WTC11 (cell line): ENCODE measurements around the gene PTPN4.

Experiments
- CREM ChIP-seq: sonication (generic); formaldehyde crosslinking; IDR thresholded peaks from 2 replicates; pipeline ENCODE4 v1.8.1; 2022; ENCODE audit warnings: mild to moderate bottlenecking, missing genetic modification reagents, moderate library complexity
- HMGA2 ChIP-seq: fragments of 250-450 bp; sonication (Bioruptor Pico); IDR thresholded peaks from 2 replicates; pipeline ENCODE4 v1.4.0; 2021; ENCODE audit warnings: mild to moderate bottlenecking, moderate library complexity
- NFATC4 ChIP-seq: fragments of 250-450 bp; sonication (Bioruptor Pico); IDR thresholded peaks from 2 replicates; pipeline ENCODE4 v1.9.0; 2021; ENCODE audit warnings: mild to moderate bottlenecking
- NFYB ChIP-seq: sonication (generic); formaldehyde crosslinking; conservative IDR thresholded peaks from 2 replicates; pipeline ENCODE4 v1.8.0; 2022; ENCODE audit warnings: low read depth, missing genetic modification reagents
- TP53 ChIP-seq: sonication (generic); formaldehyde crosslinking; IDR thresholded peaks from 2 replicates; pipeline ENCODE4 v1.8.1; 2023; ENCODE audit warnings: mild to moderate bottlenecking, missing genetic modification reagents
- TF ChIP-seq, protein P1 (sequence below): sonication (generic); formaldehyde crosslinking; IDR thresholded peaks from 2 replicates; pipeline ENCODE4 v1.8.0; 2022; ENCODE audit warnings: mild to moderate bottlenecking, missing genetic modification reagents
- TF ChIP-seq, protein P2 (sequence below): fragments of 200-600 bp; IDR thresholded peaks from 2 replicates; pipeline ENCODE4 v1.8.0; 2022; ENCODE audit warnings: antibody characterized with exemption
- TF ChIP-seq, protein P3 (sequence below): fragments of 250-450 bp; sonication (Bioruptor Pico); IDR thresholded peaks from 2 replicates; pipeline ENCODE4 v1.8.0; 2021; ENCODE audit warnings: mild to moderate bottlenecking
- TF ChIP-seq, protein P4 (sequence below): sonication (generic); formaldehyde crosslinking; IDR thresholded peaks from 2 replicates; pipeline ENCODE4 v1.8.1; 2023; ENCODE audit warnings: mild to moderate bottlenecking, missing genetic modification reagents, borderline replicate concordance

DNA sequence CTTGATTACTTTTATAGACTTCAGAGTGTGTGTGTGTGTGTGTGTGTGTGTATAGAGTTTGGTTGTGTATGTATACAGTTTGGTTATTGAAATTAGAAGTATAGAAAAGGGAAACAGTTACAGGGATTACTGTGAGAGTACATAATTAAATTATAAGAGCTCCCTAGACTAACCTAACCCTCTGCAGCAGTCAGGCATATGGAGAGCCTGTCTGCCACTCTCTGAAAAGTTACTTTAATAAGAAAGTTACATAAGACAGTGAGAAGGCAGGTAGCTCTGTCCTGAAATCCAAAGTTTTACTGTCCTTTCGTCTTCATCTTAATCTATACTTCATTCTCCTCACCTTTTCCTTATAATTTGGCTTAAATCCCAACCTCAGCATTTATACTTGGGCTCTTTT, 181.7 kb downstream of the PTPN4 start:
- TF ChIP-seq CREM (CRISPR knock-in tag) (no peak), TP53 (CRISPR knock-in tag) (no peak), NFYB (CRISPR knock-in tag) (no peak), HMGA2 (CRISPR knock-in tag) (no peak), NFATC4 (CRISPR knock-in tag) (no peak)
- TF ChIP-seq, protein P1, sequence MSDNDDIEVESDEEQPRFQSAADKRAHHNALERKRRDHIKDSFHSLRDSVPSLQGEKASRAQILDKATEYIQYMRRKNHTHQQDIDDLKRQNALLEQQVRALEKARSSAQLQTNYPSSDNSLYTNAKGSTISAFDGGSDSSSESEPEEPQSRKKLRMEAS (CRISPR knock-in tag): no peak
- TF ChIP-seq, protein P2, sequence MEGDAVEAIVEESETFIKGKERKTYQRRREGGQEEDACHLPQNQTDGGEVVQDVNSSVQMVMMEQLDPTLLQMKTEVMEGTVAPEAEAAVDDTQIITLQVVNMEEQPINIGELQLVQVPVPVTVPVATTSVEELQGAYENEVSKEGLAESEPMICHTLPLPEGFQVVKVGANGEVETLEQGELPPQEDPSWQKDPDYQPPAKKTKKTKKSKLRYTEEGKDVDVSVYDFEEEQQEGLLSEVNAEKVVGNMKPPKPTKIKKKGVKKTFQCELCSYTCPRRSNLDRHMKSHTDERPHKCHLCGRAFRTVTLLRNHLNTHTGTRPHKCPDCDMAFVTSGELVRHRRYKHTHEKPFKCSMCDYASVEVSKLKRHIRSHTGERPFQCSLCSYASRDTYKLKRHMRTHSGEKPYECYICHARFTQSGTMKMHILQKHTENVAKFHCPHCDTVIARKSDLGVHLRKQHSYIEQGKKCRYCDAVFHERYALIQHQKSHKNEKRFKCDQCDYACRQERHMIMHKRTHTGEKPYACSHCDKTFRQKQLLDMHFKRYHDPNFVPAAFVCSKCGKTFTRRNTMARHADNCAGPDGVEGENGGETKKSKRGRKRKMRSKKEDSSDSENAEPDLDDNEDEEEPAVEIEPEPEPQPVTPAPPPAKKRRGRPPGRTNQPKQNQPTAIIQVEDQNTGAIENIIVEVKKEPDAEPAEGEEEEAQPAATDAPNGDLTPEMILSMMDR: no peak
- TF ChIP-seq, protein P3, sequence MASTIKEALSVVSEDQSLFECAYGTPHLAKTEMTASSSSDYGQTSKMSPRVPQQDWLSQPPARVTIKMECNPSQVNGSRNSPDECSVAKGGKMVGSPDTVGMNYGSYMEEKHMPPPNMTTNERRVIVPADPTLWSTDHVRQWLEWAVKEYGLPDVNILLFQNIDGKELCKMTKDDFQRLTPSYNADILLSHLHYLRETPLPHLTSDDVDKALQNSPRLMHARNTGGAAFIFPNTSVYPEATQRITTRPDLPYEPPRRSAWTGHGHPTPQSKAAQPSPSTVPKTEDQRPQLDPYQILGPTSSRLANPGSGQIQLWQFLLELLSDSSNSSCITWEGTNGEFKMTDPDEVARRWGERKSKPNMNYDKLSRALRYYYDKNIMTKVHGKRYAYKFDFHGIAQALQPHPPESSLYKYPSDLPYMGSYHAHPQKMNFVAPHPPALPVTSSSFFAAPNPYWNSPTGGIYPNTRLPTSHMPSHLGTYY (CRISPR knock-in tag): no peak
- TF ChIP-seq, protein P4, sequence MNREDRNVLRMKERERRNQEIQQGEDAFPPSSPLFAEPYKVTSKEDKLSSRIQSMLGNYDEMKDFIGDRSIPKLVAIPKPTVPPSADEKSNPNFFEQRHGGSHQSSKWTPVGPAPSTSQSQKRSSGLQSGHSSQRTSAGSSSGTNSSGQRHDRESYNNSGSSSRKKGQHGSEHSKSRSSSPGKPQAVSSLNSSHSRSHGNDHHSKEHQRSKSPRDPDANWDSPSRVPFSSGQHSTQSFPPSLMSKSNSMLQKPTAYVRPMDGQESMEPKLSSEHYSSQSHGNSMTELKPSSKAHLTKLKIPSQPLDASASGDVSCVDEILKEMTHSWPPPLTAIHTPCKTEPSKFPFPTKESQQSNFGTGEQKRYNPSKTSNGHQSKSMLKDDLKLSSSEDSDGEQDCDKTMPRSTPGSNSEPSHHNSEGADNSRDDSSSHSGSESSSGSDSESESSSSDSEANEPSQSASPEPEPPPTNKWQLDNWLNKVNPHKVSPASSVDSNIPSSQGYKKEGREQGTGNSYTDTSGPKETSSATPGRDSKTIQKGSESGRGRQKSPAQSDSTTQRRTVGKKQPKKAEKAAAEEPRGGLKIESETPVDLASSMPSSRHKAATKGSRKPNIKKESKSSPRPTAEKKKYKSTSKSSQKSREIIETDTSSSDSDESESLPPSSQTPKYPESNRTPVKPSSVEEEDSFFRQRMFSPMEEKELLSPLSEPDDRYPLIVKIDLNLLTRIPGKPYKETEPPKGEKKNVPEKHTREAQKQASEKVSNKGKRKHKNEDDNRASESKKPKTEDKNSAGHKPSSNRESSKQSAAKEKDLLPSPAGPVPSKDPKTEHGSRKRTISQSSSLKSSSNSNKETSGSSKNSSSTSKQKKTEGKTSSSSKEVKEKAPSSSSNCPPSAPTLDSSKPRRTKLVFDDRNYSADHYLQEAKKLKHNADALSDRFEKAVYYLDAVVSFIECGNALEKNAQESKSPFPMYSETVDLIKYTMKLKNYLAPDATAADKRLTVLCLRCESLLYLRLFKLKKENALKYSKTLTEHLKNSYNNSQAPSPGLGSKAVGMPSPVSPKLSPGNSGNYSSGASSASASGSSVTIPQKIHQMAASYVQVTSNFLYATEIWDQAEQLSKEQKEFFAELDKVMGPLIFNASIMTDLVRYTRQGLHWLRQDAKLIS (CRISPR knock-in tag): no peak
